Nephron progenitor cell (in vitro differentiated cells): ENCODE measurements around the gene DGKI.

Experiments used
- DNase-seq: peaks from one replicate; pipeline ENCODE4 v3.0.0; 2021
- H3K27ac Mint-ChIP-seq: 2 replicates; pipeline ENCODE4 v1.8.0; 2021; ENCODE audit warnings: mild to moderate bottlenecking, moderate library complexity, mixed read lengths
- H3K27me3 Mint-ChIP-seq: 2 replicates; pipeline ENCODE4 v1.8.0; 2021; ENCODE audit warnings: mild to moderate bottlenecking, low read depth, mixed read lengths; ENCODE audit not compliant: poor library complexity
- H3K36me3 Mint-ChIP-seq: 2 replicates; pipeline ENCODE4 v1.8.0; 2021; ENCODE audit warnings: low read depth, mixed read lengths
- H3K4me1 Mint-ChIP-seq: 2 replicates; pipeline ENCODE4 v1.8.0; 2021; ENCODE audit warnings: mixed read lengths
- H3K4me3 Mint-ChIP-seq: 2 replicates; pipeline ENCODE4 v1.8.0; 2021; ENCODE audit warnings: mild to moderate bottlenecking, moderate library complexity, mixed read lengths
- H3K9me3 Mint-ChIP-seq: 2 replicates; pipeline ENCODE4 v1.8.0; 2021; ENCODE audit warnings: mild to moderate bottlenecking, moderate library complexity, mixed read lengths
- TF ChIP-seq, protein P1 (sequence below): fragments of 200-600 bp; sonication (generic); IDR thresholded peaks from 2 replicates; pipeline ENCODE4 v1.5.0; 2021; ENCODE audit warnings: antibody characterized with exemption

Gene DGKI

GRCh38 chr7:137801003-137801402 is 45.8 kb downstream of the DGKI start:
- Mint-ChIP-seq H3K9me3 (peaks cover 4% of the 10 kb centered on the region), H3K27me3 (peaks cover 25% of the 10 kb centered on the region), H3K4me3 (no peak overlapping the region), H3K27ac (no peak overlapping the region), H3K36me3 (peaks cover 4% of the 10 kb centered on the region), H3K4me1 (no peaks in the 10 kb centered on the region)
- DNase-seq: no peak
- TF ChIP-seq, protein P1, sequence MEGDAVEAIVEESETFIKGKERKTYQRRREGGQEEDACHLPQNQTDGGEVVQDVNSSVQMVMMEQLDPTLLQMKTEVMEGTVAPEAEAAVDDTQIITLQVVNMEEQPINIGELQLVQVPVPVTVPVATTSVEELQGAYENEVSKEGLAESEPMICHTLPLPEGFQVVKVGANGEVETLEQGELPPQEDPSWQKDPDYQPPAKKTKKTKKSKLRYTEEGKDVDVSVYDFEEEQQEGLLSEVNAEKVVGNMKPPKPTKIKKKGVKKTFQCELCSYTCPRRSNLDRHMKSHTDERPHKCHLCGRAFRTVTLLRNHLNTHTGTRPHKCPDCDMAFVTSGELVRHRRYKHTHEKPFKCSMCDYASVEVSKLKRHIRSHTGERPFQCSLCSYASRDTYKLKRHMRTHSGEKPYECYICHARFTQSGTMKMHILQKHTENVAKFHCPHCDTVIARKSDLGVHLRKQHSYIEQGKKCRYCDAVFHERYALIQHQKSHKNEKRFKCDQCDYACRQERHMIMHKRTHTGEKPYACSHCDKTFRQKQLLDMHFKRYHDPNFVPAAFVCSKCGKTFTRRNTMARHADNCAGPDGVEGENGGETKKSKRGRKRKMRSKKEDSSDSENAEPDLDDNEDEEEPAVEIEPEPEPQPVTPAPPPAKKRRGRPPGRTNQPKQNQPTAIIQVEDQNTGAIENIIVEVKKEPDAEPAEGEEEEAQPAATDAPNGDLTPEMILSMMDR: no peak

- Mint-ChIP-seq H3K36me3 (peaks cover 4% of the 10 kb centered on the region), H3K4me3 (no peak overlapping the region), H3K27me3 (peaks cover 19% of the 10 kb centered on the region), H3K27ac (no peak overlapping the region), H3K9me3 (peaks cover 12% of the 10 kb centered on the region), H3K4me1 (no peaks in the 10 kb centered on the region)
- no peak for DNase-seq
- TF ChIP-seq, protein P1: no peak
Observed at GRCh38 chr7:137798073-137798763, 48.6 kb downstream of the DGKI start.

DNA sequence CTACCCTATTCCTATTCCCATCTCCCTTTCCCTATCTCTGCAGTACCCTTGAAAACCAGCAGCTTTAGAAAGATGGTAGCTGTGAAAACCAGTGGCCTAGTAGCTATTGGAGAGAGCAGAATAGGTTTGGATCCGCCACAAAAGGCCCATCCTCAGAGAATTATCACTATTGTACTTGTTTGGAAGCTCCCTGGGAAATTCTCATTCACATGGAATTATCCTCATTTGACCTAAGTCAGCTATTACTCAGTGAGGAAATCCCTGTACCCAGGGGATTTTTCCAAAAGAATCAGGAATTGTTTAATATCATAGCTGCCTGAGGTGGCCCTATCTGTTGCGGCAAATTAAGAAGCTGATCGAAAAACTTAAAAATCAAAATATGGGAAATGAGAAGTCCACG is 51.6 kb downstream of the DGKI start:
- peaks cover 12% of the 10 kb centered on the region for H3K9me3 Mint-ChIP-seq
- peaks cover 16% of the 10 kb centered on the region for H3K27me3 Mint-ChIP-seq
- TF ChIP-seq, protein P1: no peak
- H3K4me3 Mint-ChIP-seq: no peak overlapping the region
- H3K36me3 Mint-ChIP-seq: peaks cover 4% of the 10 kb centered on the region
- no peak overlapping the region for H3K27ac Mint-ChIP-seq
- DNase-seq: no peak
- no peaks in the 10 kb centered on the region for H3K4me1 Mint-ChIP-seq

DNA sequence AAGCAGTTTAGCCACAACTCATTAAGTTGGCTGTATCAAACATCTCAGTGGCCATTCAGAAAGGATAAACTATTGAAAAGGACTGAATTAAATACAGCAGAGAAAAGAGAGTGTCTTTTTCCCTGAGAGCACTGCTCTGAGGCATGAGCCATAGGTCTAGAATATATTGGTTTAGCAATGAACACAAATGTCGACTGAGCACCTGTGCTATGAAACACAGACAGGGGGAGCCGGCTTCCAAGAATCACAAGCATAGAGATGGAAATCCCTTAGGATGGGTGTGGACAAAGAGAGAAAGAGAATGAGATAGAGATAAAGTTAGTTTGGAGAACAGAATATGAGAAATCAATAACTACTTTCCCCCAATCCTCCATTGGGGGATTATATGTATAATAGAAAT is 54.8 kb downstream of the DGKI start:
- H3K4me1 Mint-ChIP-seq: no peaks in the 10 kb centered on the region
- H3K27ac Mint-ChIP-seq: no peak overlapping the region
- peaks cover 4% of the 10 kb centered on the region for H3K36me3 Mint-ChIP-seq
- peaks cover 16% of the 10 kb centered on the region for H3K27me3 Mint-ChIP-seq
- peaks cover 25% of the 10 kb centered on the region for H3K9me3 Mint-ChIP-seq
- H3K4me3 Mint-ChIP-seq: no peak overlapping the region
- DNase-seq: no peak
- TF ChIP-seq, protein P1: no peak

- no peak overlapping the region for H3K27ac Mint-ChIP-seq
- peaks cover 25% of the 10 kb centered on the region for H3K9me3 Mint-ChIP-seq
- TF ChIP-seq, protein P1: no peak
- H3K4me3 Mint-ChIP-seq: no peak overlapping the region
- H3K36me3 Mint-ChIP-seq: no peaks in the 10 kb centered on the region
- peaks cover 16% of the 10 kb centered on the region for H3K27me3 Mint-ChIP-seq
- H3K4me1 Mint-ChIP-seq: no peaks in the 10 kb centered on the region
- DNase-seq: no peak
Observed at GRCh38 chr7:137790828-137791227, 55.9 kb downstream of the DGKI start.

GRCh38 chr7:137789215-137789882 is 57.4 kb downstream of the DGKI start:
- H3K36me3 Mint-ChIP-seq: no peaks in the 10 kb centered on the region
- H3K27ac Mint-ChIP-seq: no peak overlapping the region
- peaks cover 22% of the 10 kb centered on the region for H3K9me3 Mint-ChIP-seq
- no peak overlapping the region for H3K4me3 Mint-ChIP-seq
- no peaks in the 10 kb centered on the region for H3K4me1 Mint-ChIP-seq
- H3K27me3 Mint-ChIP-seq: peaks cover 16% of the 10 kb centered on the region
- DNase-seq: no peak
- TF ChIP-seq, protein P1: no peak
